GM19324 (cell line): Measurements from ENCODE around the gene RALGPS1.

Experiments used
- ATAC-seq: cut with Tn5 transposase; IDR thresholded peaks from one replicate; pipeline ENCODE4 v1.9.1; 2021; ENCODE audit warnings: mild to moderate bottlenecking, moderate library complexity; ENCODE audit not compliant: unreplicated experiment, low FRiP score

Gene RALGPS1

DNA sequence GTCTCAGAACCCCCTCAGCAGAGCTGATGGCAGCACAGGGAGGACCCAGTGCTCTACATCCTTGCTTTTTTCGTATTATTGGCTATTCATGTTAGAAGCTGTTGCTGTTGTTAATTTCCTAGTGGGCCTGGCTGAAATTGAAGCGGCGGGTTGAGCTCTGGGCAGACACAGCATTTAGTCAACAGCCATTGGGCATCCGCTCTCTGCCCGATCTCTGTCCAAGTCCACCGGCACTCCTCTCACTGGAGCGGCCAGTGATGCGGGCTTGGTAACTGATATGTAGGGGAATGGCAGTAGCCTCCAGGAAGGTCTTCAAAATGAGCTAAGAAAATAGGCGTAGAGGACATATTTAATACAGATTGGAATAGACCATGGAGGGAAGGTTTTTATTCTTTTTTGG lies 348.7 kb downstream of the RALGPS1 start:
- no peak for ATAC-seq

GRCh38 chr9:127263664-127264063 lies 349.1 kb downstream of the RALGPS1 start:
- no peak for ATAC-seq

GRCh38 chr9:127264462-127265219 lies 350.1 kb downstream of the RALGPS1 start, which contains the start of gene GARNL3:
TSS of gene GARNL3 (plus strand) at chr9:127264774. CDS start at chr9:127264878, 104 bp downstream.
- ATAC-seq: no peak

DNA sequence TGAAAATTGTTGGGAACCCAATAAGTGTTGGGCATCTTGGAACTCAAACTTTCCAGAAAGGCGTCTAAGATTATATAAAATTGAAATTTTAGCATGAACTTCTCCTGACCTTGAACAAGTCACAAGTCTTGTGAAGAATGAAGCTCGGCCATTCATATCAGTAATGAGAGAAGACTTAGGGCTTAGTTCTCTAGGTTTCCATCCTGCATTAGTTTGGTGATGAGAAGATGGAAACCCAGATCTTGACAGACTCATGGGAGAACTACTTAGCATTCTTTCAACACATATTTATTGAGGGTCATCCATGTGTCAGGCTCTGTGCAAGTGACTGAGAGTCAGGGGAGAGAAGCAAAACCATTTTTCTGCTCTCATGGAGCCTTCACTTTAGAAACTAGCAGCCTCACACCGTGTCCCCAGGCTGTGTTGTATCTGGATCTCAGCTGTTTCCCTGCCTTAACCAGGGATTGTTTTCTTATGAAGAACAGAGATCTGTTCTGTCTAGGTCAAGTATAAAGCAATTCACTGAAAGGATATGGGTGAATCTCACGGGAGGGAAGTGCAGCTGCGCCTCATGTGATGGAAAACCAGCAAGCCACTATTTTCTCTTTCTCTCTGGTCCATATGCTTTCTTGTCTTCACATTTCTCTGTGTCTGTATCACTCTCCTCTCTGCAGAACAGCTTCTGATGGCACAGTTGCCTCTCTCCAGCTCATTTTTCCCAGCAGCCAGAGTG lies 353.4 kb downstream of the RALGPS1 start:
- no peak for ATAC-seq

GRCh38 chr9:127269449-127269848 lies 354.9 kb downstream of the RALGPS1 start:
- ATAC-seq: no peak
